Upper lobe of left lung (tissue), 4 donors: ENCODE results near the gene AAK1.

Experiments used
- EP300 ChIP-seq, 4 donors: sonication (generic); formaldehyde crosslinking; IDR thresholded peaks; one replicate each; pipeline ENCODE4 v1.5.1; 2017; ENCODE audit warnings: antibody characterized with exemption in 4 of 4, control low read depth in 2 of 4
- POLR2A ChIP-seq, 4 donors: fragments of 450-650 bp; IDR thresholded peaks; one replicate each; pipeline ENCODE4 v1.5.1; 2016 to 2017; ENCODE audit warnings: antibody characterized with exemption in 4 of 4, mild to moderate bottlenecking in 2 of 4
- POLR2AphosphoS5 ChIP-seq, 2 donors: sonication (generic); formaldehyde crosslinking; IDR thresholded peaks; one replicate each; pipeline ENCODE4 v1.5.1; 2017; ENCODE audit warnings: antibody characterized with exemption in 2 of 2
- TF ChIP-seq, protein P1 (sequence below), 6 experiments: fragments of 450-650 bp in 4 of 6; fragments of 200-600 bp in 2 of 6; sonication (generic) in 2 of 6; IDR thresholded peaks; one replicate each; pipeline ENCODE4 v1.5.1; 2016 to 2019; ENCODE audit warnings: antibody characterized with exemption in 6 of 6

DNA sequence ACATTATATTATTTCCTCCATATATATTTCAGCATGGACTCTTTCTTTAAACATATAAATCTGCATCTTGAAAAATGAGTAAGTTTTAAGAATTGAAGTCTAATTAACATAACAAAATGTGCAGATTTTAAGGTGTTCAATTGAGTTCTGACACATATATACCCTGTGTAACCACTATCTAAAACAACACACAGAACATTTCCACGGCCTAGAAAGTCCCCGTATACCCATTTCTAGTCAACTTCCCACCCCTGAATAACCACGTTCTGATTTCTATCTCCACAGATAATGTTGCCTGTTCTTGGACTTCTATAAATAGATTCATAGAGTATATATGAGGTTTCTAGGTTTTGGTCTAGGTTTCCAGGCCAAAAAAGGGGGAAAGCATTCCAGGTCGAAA, 87.5 kb downstream of the AAK1 start:
- TF ChIP-seq, protein P1, sequence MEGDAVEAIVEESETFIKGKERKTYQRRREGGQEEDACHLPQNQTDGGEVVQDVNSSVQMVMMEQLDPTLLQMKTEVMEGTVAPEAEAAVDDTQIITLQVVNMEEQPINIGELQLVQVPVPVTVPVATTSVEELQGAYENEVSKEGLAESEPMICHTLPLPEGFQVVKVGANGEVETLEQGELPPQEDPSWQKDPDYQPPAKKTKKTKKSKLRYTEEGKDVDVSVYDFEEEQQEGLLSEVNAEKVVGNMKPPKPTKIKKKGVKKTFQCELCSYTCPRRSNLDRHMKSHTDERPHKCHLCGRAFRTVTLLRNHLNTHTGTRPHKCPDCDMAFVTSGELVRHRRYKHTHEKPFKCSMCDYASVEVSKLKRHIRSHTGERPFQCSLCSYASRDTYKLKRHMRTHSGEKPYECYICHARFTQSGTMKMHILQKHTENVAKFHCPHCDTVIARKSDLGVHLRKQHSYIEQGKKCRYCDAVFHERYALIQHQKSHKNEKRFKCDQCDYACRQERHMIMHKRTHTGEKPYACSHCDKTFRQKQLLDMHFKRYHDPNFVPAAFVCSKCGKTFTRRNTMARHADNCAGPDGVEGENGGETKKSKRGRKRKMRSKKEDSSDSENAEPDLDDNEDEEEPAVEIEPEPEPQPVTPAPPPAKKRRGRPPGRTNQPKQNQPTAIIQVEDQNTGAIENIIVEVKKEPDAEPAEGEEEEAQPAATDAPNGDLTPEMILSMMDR (IDR thresholded peaks at IDR 0.05), result no peak
- TF ChIP-seq POLR2AphosphoS5 (IDR thresholded peaks at IDR 0.05) (no peak), POLR2A (IDR thresholded peaks at IDR 0.05) (no peak), EP300 (IDR thresholded peaks at IDR 0.05) (no peak)
